K562 (cell line): Measurements from ENCODE around the gene MLLT11. TPM values are rescaled to one million over a fixed set of nuclear protein-coding genes. Genes with fewer than 3 reads are reported as not detected.

Experiments
- ARHGAP35 ChIP-seq: fragments of 450-650 bp; IDR thresholded peaks from 2 replicates; pipeline ENCODE4 v1.6.1; 2018; ENCODE audit not compliant: partially characterized antibody
- CBFB ChIP-seq: sonication (generic); formaldehyde crosslinking; IDR thresholded peaks from 2 replicates; pipeline ENCODE4 v1.4.0; 2020; ENCODE audit warnings: mild to moderate bottlenecking, missing genetic modification reagents
- CREB3 ChIP-seq: fragments of 450-650 bp; conservative IDR thresholded peaks from 2 replicates; pipeline ENCODE4 v1.6.1; 2016; ENCODE audit warnings: missing genetic modification characterization, low read depth, mild to moderate bottlenecking, missing compliant biosample characterization, moderate library complexity
- CREB3L1 ChIP-seq: fragments of 450-650 bp; IDR thresholded peaks from 2 replicates; pipeline ENCODE4 v1.6.1; 2014; ENCODE audit warnings: low read depth, mild to moderate bottlenecking, moderate library complexity, borderline replicate concordance
- CTCFL ChIP-seq: IDR thresholded peaks from 2 replicates; pipeline ENCODE4 v1.6.1; 2011; ENCODE audit warnings: borderline replicate concordance, low read depth, mild to moderate bottlenecking, moderate library complexity, low read length; ENCODE audit not compliant: insufficient read depth, poor library complexity, severe bottlenecking
- E2F1 ChIP-seq: sonication (generic); formaldehyde crosslinking; IDR thresholded peaks from 2 replicates; pipeline ENCODE4 v1.8.1; 2023; ENCODE audit warnings: mild to moderate bottlenecking, missing genetic modification reagents, moderate library complexity
- GABPA ChIP-seq: fragments of 200-800 bp; sonication (Bioruptor generic); conservative IDR thresholded peaks from 2 replicates; pipeline ENCODE4 v1.6.1; 2016; ENCODE audit warnings: low read depth, missing genetic modification characterization, missing compliant biosample characterization
- HDAC2 ChIP-seq: fragments of 450-650 bp; IDR thresholded peaks from 2 replicates; pipeline ENCODE4 v1.6.1; 2016; ENCODE audit warnings: mild to moderate bottlenecking
- MLX ChIP-seq, 2 experiments: fragments of 450-650 bp in 1 of 2; sonication (generic) in 1 of 2; formaldehyde crosslinking; conservative IDR thresholded peaks; 2 replicates each; pipeline versions ENCODE4 v1.4.0 to v1.8.1; 2020 to 2022; ENCODE audit warnings: mild to moderate bottlenecking in 1 of 2, missing genetic modification reagents in 1 of 2
- MXI1 ChIP-seq: IDR thresholded peaks from 2 replicates; pipeline ENCODE4 v1.6.1; 2011; ENCODE audit warnings: low read depth, mild to moderate bottlenecking, improper control_type of control experiment, low read length
- PHB ChIP-seq: fragments of 250-450 bp; sonication (Bioruptor Pico); IDR thresholded peaks from 2 replicates; pipeline ENCODE4 v1.5.0; 2021
- POLR2A ChIP-seq: fragments of 450-650 bp; conservative IDR thresholded peaks from 2 replicates; pipeline ENCODE4 v1.6.1; 2016
- PYGO2 ChIP-seq: fragments of 450-650 bp; IDR thresholded peaks from 2 replicates; pipeline ENCODE4 v1.6.1; 2016; ENCODE audit warnings: mild to moderate bottlenecking, missing genetic modification characterization, moderate library complexity, missing compliant biosample characterization
- STAG1 ChIP-seq: sonication (generic); formaldehyde crosslinking; IDR thresholded peaks from 2 replicates; pipeline ENCODE4 v1.5.0; 2020; ENCODE audit warnings: missing genetic modification reagents, borderline replicate concordance
- TRIM24 ChIP-seq, 2 experiments: fragments of 450-650 bp; IDR thresholded peaks; 2 replicates each; pipeline ENCODE4 v1.6.1; 2016
- XRCC5 ChIP-seq: fragments of 200-400 bp; formaldehyde crosslinking; IDR thresholded peaks from 2 replicates; pipeline ENCODE4 v1.6.1; 2017; ENCODE audit warnings: low read depth, mild to moderate bottlenecking, low read length
- ZNF143 ChIP-seq: sonication (generic); formaldehyde crosslinking; IDR thresholded peaks from 2 replicates; pipeline ENCODE4 v1.9.0; 2022; ENCODE audit warnings: mild to moderate bottlenecking, missing genetic modification reagents
- ZNF395 ChIP-seq: fragments of 200-800 bp; sonication (Bioruptor generic); IDR thresholded peaks from 2 replicates; pipeline ENCODE4 v1.6.1; 2017; ENCODE audit warnings: missing genetic modification characterization, missing compliant biosample characterization
- ZNF778 ChIP-seq: fragments of 450-650 bp; formaldehyde crosslinking; IDR thresholded peaks from 2 replicates; pipeline ENCODE4 v1.4.0; 2020; ENCODE audit warnings: mild to moderate bottlenecking, moderate library complexity
- polyA plus RNA-seq, 8 experiments: library from polyadenylated mRNA; depleted of rRNA in 4 of 8; stranded (reverse) in 5 of 8; unstranded in 3 of 8; fragments of >200 nt; fragmentation: Nextera tagmentation in 2 of 8; fragmentation: Illumina TruSeq in 1 of 8; extraction: Ambion mirVana in 2 of 8; extraction: Trizol in 1 of 8; gene quantifications; 2 replicates each; pipeline versions ENCODE4 v1.2.1 to v1.2.3, GENCODE V29; 2011 to 2014; ENCODE audit warnings: inconsistent platforms in 1 of 8, missing spikeins in 1 of 8
- total RNA-seq, 7 experiments: library from RNA; depleted of rRNA in 6 of 7; stranded (reverse); fragments of >200 nt in 6 of 7; fragmentation: Illumina TruSeq in 2 of 7; extraction: Trizol in 2 of 7; gene quantifications; 2 replicates each; pipeline versions ENCODE4 v1.2.1 to v1.2.3, GENCODE V29; 2011 to 2021; ENCODE audit warnings: low replicate concordance in 1 of 7

MLLT11 gene
- total and polyA plus RNA-seq, 9 of the 15 experiments (the other 6 are each of a cell fraction or from before 2014, with no cell fraction given) = 12.1 to 91.0 (median 22.0) TPM

GRCh38 chr1:151059109-151060006 lies 839 bp upstream of the MLLT11 start, which contains the start of gene CDC42SE1 (continued):
- TF ChIP-seq CREB3L1 (peak; percentile 49; the same call in 1 of the 2 replicates), PHB (CRISPR knock-in tag) (no peak), MXI1 (peak; percentile 47), CREB3 (tag) (no peak), HDAC2 (no peak), CBFB (CRISPR knock-in tag) (no peak), CTCFL (peak; percentile 75), ZNF395 (peak; percentile 80; the same call in 1 of the 2 replicates), PYGO2 (no peak), ZNF143 (CRISPR knock-in tag) (peak; percentile 41; the same call in 1 of the 2 replicates), MLX (CRISPR knock-in tag; conservative IDR thresholded peaks at IDR 0.05) (0 out of 4 replicates have a peak, but pooled peaks of 1 of the 2 experiments have one; percentile 56), GABPA (tag) (peak; percentile 88), ZNF778 (CRISPR knock-in tag) (no peak), ARHGAP35 (no peak), E2F1 (CRISPR knock-in tag) (no peak), TRIM24 (IDR thresholded peaks at IDR 0.05) (peak; percentile 9 to 82; a peak in 2 of 4 replicates), STAG1 (CRISPR knock-in tag) (0 out of 2 replicates have a peak, but pooled peaks have one; percentile 46), POLR2A (peak; percentile 91), XRCC5 (peak; percentile 70; the same call in 1 of the 2 replicates)
